Measurements from ENCODE around the gene METTL1.
A peak's percentile ranks its signal among the peaks of the same experiment; 100 is the strongest.
"Not testable (repeated sequence)": the region's sequence is repeated elsewhere in the genome, so short reads cannot be mapped to it uniquely, and the experiment has no call there.

METTL1 gene

GRCh38 chr12:57726884-57727757, 44.8 kb downstream of the METTL1 start:
- Mint-ChIP-seq H3K27me3 (no peaks in the 10 kb centered on the region), H3K27ac (no peak overlapping the region), H3K36me3 (peaks cover 49 to 66% of the 10 kb centered on the region in 2 donors), H3K9me3 (peaks cover 0 to 3% of the 10 kb centered on the region in 2 donors), H3K4me1 (peaks cover 11 to 18% of the 10 kb centered on the region in 2 donors), H3K4me3 (no peak overlapping the region)
- DNase-seq (no peak), ATAC-seq (replicated peaks) (no peak)

- H3K36me3 Mint-ChIP-seq = peaks cover 49 to 66% of the 10 kb centered on the region in 2 donors
- H3K9me3 Mint-ChIP-seq = peaks cover 0 to 3% of the 10 kb centered on the region in 2 donors
- H3K27ac Mint-ChIP-seq = no peak overlapping the region
- H3K4me1 Mint-ChIP-seq = peaks cover 14 to 18% of the 10 kb centered on the region in 2 donors
- ATAC-seq (replicated peaks) (peak in 1 of 2 donors; percentile 28), DNase-seq (no peak)
- no peaks in the 10 kb centered on the region for H3K27me3 Mint-ChIP-seq
- peak overlapping the region; percentile 8 to 73 for H3K4me3 Mint-ChIP-seq
These were observed 45.6 kb downstream of the METTL1 start for GRCh38 chr12:57726151-57726883.

- H3K36me3 Mint-ChIP-seq = peaks cover 48 to 65% of the 10 kb centered on the region in 2 donors
- no peak overlapping the region for H3K4me3 Mint-ChIP-seq
- no peak for ATAC-seq (replicated peaks)
- H3K27ac Mint-ChIP-seq = no peak overlapping the region
- H3K27me3 Mint-ChIP-seq = no peaks in the 10 kb centered on the region
- peaks cover 14 to 18% of the 10 kb centered on the region in 2 donors for H3K4me1 Mint-ChIP-seq
- DNase-seq = no peak
- H3K9me3 Mint-ChIP-seq = peaks cover 0 to 3% of the 10 kb centered on the region in 2 donors
These were observed 46.1 kb downstream of the METTL1 start for GRCh38 chr12:57725851-57726150.

DNA sequence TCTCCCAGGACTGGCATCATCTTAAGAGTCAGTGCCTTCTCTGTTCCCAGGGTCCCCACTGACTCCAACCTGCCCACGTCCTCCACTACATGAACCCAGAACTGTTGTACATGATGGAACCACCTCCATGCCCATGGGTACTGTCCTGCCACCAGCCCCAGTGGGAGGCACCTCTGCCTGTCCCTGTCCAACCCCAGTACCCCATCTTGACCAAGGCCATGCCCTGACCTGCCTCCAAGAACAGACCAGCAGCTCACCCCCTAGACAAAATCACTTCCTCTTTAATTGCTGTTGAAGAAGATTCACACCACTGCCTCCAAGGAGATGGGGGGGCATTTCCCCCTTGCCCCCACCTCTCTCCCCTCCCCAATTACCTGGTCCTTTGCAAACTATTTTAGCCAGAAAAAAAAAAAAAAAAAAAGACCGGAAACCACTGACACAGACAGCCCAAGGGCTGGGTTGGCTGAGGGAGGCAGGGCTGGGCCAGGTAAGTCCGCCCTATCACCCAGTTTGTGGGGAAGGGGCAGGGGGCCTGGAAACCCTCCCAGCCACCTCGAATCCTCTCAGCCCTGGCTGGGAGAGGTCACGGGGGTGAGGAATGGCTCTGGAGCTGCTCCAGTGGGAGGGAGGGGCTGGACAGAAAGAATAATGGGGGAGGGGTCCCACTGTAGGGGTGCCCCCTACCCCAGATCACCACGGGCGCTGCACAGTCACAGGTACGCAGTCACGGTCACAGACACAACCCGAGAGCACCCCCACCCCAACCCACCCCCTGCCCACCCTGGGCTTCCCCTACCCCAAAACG, 46.8 kb downstream of the METTL1 start:
- H3K27ac Mint-ChIP-seq = peak overlapping the region; percentile 80
- DNase-seq (no peak), ATAC-seq (replicated peaks) (peak in 1 of 2 donors; percentile 26)
- H3K27me3 Mint-ChIP-seq = no peaks in the 10 kb centered on the region
- peak overlapping the region in 1 of 2 donors; percentile 33 for H3K4me3 Mint-ChIP-seq
- peaks cover 52 to 65% of the 10 kb centered on the region in 2 donors for H3K36me3 Mint-ChIP-seq
- peaks cover 14 to 18% of the 10 kb centered on the region in 2 donors for H3K4me1 Mint-ChIP-seq
- H3K9me3 Mint-ChIP-seq = peaks cover 0 to 3% of the 10 kb centered on the region in 2 donors

DNA sequence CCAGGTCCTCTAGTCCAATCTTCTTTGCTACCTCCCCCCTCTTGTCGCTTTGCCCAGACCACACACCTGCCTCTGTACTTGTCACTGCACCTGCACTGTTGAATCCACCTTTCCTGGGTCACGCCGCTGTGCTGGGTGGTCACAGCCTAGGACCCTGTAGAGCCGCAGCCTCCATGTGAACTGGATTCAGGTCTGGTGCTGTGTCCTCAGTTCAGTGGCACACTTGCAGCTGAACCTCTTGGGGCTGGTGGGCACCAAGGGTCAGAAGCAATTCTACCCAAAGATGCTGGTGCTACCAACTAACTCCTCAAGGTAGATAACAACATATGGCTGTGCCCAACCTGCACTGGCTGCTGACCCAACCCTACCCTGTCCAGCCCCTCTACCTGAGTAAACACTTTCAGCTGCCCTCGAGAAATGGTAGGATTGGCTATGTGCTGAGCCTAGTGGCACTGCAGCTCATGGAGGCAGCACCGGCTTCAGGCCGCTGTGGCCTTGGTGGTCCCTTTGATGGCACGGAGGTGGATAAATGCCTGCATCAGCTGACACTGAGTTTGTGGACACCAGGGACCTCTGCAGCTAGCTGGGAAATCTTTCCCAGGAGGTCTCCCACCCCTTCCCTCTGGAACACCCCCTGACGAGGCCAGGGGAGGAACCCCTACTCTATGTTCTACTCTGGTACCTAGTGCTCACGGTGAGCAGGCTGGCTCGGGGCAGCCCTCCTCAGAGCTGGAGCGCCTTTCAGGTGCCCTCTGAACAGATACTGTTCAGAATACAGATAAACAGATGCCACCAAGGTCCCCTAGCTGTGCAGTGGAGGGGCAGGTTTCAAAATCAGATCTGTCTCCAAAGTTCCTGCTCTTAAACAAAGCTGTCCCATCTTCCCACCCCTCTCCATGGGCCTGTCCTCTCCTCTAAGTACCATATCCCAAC, 47.6 kb downstream of the METTL1 start:
- H3K9me3 Mint-ChIP-seq = peaks cover 0 to 3% of the 10 kb centered on the region in 2 donors
- peak in 1 of 2 donors; percentile 17 for ATAC-seq (replicated peaks)
- peaks cover 14 to 18% of the 10 kb centered on the region in 2 donors for H3K4me1 Mint-ChIP-seq
- H3K4me3 Mint-ChIP-seq = peak overlapping the region in 1 of 2 donors; percentile 33
- no peak for DNase-seq
- no peaks in the 10 kb centered on the region for H3K27me3 Mint-ChIP-seq
- peak overlapping the region; percentile 80 for H3K27ac Mint-ChIP-seq
- peaks cover 56 to 72% of the 10 kb centered on the region in 2 donors for H3K36me3 Mint-ChIP-seq

GRCh38 chr12:57723630-57723962, 48.3 kb downstream of the METTL1 start:
- no peak overlapping the region for H3K27ac Mint-ChIP-seq
- peaks cover 15 to 18% of the 10 kb centered on the region in 2 donors for H3K4me1 Mint-ChIP-seq
- peaks cover 61 to 75% of the 10 kb centered on the region in 2 donors for H3K36me3 Mint-ChIP-seq
- H3K4me3 Mint-ChIP-seq = no peak overlapping the region
- peaks cover 0 to 3% of the 10 kb centered on the region in 2 donors for H3K9me3 Mint-ChIP-seq
- no peak for DNase-seq
- H3K27me3 Mint-ChIP-seq = no peaks in the 10 kb centered on the region
- ATAC-seq (replicated peaks) = no peak

DNA sequence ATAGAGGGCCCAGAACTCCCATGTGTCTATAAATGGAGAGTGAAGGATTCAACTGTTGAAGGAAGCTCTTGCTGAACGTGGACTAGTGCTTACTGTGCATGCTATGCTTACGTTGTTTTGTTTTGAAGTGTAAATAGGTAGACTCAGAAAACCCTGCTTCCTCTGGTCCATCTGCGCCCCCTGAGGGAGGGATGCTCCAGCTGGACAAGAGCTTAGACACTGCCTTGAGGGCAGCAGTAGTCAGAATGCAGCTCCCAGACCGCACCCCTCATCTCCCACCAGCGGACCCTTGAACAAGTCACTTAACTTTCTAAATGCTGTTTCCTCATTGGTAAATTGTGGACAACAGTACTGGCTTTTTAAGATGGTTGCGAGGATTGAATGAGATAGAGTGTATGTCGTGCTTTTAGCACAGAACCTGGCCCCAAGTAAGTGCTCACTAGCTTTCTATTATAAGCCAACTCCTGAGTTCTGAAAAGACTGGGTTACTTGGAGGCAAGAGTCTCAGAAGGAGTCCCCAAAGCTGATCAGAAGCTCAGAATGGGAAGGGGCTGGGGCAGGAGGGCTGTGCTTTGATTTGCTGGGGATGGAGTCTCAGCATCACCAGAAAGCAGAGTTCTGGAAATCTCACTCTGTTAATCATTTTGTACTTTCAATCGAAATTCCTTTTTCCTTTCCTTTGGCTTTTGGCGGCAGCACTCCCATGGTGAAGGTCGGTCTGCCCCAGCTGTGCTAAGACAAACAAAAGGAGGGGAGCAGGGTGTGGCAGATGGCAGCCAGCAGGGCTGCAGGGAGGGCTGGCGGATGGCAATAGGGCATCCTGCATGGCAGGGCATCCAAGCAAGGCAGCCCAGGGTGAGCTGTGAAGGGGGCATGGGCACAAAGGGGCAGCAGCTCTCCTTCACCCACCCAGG, 48.9 kb downstream of the METTL1 start:
- DNase-seq = no peak
- peaks cover 62 to 74% of the 10 kb centered on the region in 2 donors for H3K36me3 Mint-ChIP-seq
- H3K27ac Mint-ChIP-seq = peak overlapping the region; percentile 75
- H3K4me1 Mint-ChIP-seq = peaks cover 15 to 18% of the 10 kb centered on the region in 2 donors
- peaks cover 0 to 3% of the 10 kb centered on the region in 2 donors for H3K9me3 Mint-ChIP-seq
- no peak overlapping the region for H3K4me3 Mint-ChIP-seq
- H3K27me3 Mint-ChIP-seq = no peaks in the 10 kb centered on the region
- ATAC-seq (replicated peaks) = no peak

DNA sequence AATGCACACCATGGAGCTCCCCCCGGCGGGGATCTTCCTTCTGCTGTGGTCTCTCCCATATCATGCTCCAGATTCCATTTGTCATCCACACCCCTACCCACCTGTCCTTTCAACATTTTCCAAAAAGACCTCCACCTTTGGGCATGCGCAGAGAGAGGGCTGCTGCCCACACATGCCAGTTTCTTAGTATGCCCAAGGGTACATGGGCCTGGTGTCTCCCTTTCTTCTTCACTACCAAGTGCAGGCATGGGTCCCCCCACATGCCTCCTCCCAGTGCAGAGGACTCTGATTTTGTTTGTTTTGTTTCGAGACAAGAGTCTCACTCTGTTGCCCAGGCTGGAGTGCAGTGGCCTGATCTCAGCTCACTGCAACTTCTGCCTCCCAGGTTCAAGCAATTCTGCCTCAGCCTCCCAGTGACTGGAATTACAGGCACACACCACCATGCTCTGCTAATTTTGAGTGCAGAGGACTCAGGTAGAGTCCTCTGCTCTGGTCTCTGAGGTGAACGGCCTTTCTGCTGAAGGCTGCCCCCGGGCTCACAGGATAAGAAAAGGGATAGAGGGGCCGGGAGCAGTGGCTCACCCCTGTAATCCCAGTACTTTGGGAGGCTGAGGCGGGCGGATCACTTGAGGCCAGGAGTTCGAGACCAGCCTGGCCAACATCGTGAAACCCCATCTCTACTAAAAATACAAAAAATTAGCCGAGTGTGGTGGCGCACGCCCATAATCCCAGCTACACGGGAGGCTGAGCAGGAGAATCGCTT, 49.9 kb downstream of the METTL1 start:
- H3K27ac Mint-ChIP-seq = peak overlapping the region; percentile 38
- H3K9me3 Mint-ChIP-seq; DNase-seq; H3K27me3 Mint-ChIP-seq; H3K4me3 Mint-ChIP-seq; ATAC-seq (replicated peaks): not testable (repeated sequence)
- peaks cover 60 to 71% of the 10 kb centered on the region in 2 donors for H3K36me3 Mint-ChIP-seq
- peaks cover 15 to 18% of the 10 kb centered on the region in 2 donors for H3K4me1 Mint-ChIP-seq

- no peaks in the 10 kb centered on the region for H3K9me3 Mint-ChIP-seq
- no peak for ATAC-seq (replicated peaks)
- H3K36me3 Mint-ChIP-seq = peaks cover 58 to 72% of the 10 kb centered on the region in 2 donors
- H3K4me1 Mint-ChIP-seq = peaks cover 15 to 16% of the 10 kb centered on the region in 2 donors
- DNase-seq = no peak
- no peaks in the 10 kb centered on the region for H3K27me3 Mint-ChIP-seq
- H3K4me3 Mint-ChIP-seq = no peak overlapping the region
- peak overlapping the region; percentile 73 for H3K27ac Mint-ChIP-seq
These were observed 51.0 kb downstream of the METTL1 start for GRCh38 chr12:57720606-57721595.

- Mint-ChIP-seq H3K27ac (peak overlapping the region; percentile 73), H3K36me3 (peaks cover 58 to 71% of the 10 kb centered on the region in 2 donors), H3K9me3 (no peaks in the 10 kb centered on the region), H3K4me3 (no peak overlapping the region), H3K4me1 (peaks cover 12 to 18% of the 10 kb centered on the region in 2 donors), H3K27me3 (no peaks in the 10 kb centered on the region)
- DNase-seq (no peak), ATAC-seq (replicated peaks) (no peak)
These were observed 51.9 kb downstream of the METTL1 start for GRCh38 chr12:57719777-57720605.
